NOMO-1 (cell line): Measurements from ENCODE around the gene OR52R1.
"Not testable (repeated sequence)": the region's sequence is repeated elsewhere in the genome, so short reads cannot be mapped to it uniquely, and the experiment has no call there.

Experiments used
- DNase-seq, 2 experiments: peaks; one replicate each; lab custom pipeline; 2025; ENCODE audit not compliant: unreplicated experiment in 2 of 2; lab: John Stamatoyannopoulos, UW

Gene OR52R1

DNA sequence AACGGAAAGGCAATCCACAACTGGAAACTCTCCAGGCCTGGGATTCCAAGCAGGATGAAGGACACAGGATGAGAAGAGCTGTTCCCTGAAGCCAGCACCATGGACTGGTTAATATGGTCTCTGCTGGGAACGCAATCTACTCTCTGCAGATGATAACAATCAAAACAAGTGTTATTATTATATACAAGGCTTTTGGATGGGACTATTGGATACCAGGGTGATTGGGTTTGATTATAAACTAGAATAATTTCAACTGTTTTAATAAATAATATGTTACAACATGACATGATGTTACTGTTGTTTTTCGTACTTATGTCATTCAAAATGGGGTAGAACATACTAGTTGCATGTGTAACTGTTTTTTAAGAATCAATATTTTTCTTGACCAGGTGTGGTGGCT lies at the start of gene OR52R1:
Gene OR52R1 (minus strand): TSS at position 101 of the 400 bp plus-strand sequence. CDS start 0 bp downstream, at position 101.
- no peak for DNase-seq

DNA sequence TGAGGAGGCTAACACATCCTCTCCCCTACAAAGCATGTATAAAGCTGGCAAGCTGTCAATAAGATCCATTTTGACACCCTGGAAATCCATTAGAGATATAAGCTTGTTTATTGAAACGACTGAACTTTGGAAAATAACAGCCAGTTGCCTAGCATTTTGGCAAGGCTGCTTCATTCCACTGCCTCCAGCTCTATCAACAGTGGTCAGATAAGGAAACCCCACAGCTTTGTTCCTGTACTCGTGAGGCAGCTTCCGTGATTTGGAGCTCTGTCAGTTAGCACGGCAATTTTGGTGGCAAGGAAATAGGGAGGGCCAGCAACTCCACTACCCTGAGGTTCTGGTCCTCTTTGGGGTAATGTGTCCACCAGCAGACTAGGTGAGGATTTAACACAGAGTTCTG lies 46.9 kb upstream of the OR52R1 start:
- DNase-seq = no peak

DNA sequence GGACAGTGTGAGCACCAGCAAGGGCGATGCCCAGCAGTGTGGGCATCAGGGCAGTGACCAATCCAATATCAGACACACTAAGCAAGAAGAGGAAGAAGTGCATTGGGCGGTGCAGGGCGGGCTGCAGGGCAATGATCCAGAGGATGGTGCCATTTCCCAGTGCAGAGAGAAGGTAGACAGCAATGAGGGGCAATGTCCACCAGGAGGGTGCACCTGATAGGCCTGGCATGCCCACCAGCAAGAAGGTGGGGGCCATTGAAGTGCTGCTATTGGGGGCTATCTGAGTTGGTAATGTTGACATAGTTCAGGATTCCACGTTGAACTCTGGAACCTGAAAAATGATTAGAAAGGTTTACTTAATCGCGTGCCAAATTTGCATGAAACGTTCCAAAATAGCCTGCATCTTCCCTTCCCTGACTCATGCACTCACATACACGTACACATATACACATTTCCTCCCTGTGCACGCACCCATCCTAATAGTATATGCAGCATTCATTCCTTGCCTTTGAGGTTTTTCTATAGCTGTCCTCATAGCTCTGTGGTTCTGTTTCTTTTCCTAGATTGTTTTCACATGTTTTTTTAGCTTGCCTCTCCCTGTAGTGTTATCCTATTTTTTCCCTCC lies 44.8 kb upstream of the OR52R1 start, which contains the start of gene OR51S1:
Gene OR51S1 (minus strand): TSS at position 301 of the 625 bp plus-strand sequence. CDS start 0 bp downstream, at position 301.
- DNase-seq = no peak

DNA sequence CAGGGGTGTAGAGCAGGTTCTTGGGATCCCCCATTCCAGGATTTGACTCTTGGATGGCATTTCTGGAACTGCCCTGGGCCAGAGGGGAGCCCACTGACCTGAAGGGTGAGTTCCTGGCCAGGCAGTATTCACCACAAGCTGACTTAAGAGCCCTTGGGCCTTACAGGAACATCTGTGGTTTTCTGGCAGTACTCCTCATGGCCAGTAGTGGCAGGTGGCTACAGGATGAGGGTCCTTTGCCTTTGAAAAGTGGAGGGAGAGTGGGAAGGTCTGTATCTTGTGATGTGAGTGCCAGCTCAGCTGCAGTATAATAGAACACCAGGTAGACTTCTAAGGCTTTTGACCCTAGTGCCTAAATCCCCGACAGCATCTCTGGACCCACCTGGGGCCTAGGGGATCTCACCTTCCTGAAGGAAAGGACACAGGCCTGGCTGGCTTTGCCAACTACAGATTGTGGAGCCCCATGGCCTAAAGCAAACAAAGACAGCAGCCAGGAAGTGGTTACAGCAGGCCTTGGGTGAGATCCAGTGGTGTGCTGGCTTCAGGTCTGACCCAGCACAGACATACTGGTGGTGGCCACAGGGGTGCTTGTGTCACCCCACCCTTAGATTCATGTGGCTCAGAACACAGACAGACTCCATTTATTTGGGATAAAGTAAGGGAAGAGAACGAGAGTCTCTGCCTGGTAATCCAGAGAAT lies 35.8 kb upstream of the OR52R1 start:
- no peak for DNase-seq

DNA sequence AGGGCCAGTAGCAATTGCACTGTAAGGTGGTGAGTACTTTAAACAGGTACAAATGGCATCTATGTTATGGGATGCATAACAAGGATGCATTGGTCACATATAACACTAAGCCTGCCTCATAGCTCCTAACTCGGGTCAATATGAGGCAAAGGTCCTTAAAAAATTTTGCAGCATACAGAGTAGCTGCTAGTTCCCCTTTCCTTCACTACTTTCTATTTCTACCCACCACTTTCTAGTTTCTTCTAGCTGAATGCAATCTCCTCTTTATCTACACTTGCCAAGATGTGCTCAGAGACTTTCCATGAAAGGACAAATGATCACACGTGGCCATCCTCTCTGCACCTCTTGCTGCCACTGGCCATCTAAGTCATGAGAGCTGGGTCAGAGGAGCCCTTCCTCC lies 26.7 kb upstream of the OR52R1 start:
- DNase-seq = no peak

DNA sequence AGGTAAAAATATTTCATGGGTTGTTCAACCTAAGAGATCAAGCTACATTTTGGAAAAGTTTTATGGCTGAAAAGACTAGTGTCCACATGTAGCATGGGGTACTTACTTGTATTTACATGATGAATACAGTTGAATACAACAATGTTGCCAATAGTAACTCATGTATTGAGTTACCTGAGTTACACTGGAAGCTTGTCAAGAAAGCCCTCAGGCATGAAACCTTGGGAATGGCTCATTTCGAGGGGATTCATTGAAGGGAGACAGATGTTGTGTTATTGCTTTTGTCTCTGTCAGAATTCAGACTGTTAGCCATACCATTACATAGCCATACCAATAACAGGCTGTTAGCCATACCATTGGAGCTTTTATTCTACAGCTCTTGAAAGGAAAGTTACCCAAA lies 26.2 kb upstream of the OR52R1 start:
- DNase-seq = no peak

DNA sequence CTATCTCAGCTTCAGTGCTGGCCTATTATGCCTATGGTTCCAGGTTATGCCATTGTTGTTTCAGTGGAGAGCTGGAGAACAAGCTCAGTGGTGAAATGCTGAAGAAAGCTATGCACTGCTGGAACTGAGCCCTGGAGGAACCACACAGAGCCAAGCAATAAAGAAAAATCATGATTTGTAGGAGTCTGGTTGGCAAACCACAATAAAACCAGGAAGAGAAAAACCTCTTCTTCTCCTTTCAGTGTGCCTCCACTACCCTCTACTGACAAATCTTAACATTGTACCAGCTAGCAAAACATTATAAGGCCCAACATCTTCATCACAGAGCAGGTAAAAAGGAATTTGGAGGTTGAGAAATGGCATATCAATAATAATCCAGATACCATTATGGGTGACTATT lies 22.2 kb upstream of the OR52R1 start:
- DNase-seq = no peak

DNA sequence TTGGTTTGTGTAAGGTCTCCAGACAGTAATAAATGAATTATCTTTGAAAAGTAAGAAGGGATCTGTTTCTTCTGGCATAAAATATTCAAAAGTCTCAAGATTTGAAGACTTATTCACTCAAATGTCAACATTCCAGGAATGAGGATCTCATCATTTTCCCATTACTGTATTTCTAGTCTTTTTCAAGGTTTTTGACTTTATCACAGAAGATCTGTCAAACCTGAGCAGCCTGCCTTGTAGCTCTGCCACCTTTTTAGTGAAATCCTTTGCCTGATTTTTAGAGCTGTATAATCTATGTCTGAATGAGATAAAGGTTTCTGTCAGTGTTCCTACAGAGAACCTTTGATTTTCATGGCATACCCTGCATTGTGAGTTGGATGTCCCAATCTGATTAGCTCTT lies 21.0 kb upstream of the OR52R1 start:
- DNase-seq = no peak

DNA sequence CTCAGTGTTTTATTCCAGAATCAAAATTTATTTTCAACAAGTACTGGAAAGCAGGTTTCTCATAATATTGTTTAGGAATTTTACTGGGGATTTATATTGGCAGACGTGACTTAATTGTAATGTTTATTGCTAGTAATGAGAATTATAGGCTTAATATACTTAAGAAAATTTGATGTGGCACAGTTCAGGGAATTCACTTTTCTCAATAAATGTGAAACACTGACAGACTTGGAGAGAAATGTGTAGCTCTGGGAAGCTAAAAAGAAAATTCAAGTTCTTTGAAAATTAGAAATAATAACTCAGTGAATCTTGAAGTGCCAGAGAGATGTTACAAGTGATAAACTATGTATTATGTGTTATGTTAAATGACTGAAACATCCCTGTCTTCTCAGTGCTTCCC lies 16.8 kb upstream of the OR52R1 start, which contains the start of gene OR51F2:
Gene OR51F2 (plus strand): TSS at position 301 of the 400 bp plus-strand sequence. CDS start 101 bp downstream, outside the sequence.
- no peak for DNase-seq

DNA sequence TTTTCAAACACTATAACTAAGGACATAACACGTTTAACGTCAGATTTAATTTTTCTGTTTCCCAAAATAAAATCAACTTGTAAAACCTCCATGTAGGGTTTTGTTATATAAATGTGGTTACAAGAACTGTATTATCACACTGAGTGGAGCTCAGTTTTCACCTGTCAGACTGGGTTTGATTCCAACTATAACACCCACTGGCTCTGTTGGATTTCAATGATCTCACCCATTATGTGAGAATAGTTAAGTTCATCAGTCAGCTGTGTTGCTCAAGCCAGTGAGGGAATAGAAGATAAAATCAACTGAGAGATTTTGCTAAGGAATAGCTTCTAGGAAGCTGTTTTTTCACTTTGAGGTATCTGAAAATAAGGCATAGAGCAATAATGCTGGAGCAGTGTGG lies 5.1 kb upstream of the OR52R1 start:
- no peak for DNase-seq

DNA sequence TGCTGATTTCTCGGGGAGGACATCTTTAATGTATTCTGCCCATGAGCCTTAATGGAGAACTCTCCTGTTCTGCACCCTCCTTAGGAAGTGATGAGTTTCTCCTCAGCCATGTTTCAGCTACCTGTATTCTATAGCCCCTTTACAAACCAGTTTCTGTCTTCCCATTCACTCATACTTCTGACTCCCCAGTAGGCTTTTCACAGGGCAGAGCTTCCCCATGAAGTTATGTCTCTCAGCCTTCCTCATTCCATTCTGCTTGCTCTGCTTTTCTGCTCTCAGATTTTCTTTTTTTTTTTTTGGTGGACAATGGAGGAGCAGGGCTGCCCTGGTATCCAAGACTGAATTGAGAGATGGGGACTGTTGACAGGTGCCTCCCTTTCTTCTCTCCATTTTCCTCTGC lies 4.3 kb upstream of the OR52R1 start:
- no peak for DNase-seq

DNA sequence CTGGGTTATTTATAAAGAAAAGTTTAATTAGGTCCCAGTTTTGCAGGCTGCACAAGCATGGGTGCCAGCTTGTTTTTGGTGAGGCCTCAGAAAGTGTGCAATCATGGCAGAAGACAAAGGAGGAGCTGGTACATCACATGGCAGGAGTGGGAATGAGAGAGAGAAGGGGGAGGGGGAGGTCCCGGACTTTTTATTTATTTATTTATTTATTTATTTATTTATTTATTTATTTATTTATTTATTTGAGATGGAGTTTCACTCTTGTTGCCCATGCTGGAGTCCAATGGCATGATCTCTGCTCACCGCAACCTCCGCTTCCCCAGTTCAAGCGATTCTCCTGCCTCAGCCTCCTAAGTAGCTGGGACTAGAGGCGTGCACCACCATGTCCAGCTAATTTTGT lies 2.9 kb downstream of the OR52R1 start:
- DNase-seq = not testable (repeated sequence)

DNA sequence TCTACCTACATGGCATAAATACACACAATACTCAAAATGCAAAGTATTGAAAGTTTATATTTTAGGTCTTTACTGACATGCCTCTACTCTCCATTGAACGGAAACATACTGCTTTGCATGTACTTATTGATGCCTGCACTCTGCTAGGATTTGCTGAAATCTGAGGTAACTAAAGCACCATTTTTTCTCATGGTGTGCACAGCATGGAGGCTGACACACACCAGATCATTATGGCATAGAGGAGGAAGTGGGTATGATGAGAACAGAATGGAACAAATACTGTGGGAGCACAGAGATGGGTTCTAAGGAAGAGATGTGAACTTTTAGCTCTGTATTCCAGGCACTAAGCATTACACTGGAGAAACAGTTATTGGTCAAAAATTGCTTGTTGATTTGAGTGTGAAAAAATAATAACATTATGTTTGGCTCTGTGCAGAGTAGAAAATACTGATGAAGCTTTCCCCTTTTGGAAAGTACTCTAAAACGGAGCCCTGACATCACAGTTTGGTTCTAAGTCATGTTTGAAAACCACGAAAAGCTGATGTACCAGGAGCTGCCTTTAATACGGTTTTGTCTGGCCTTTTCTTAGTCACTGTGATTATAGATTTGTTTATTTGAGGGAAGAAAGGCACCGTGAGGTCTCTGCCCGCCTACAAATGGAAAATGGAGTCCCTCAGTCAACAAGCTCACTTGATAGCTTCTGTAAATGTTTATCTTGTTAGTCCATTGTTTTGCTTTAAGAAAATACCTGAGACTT lies 5.6 kb downstream of the OR52R1 start:
- DNase-seq = no peak

DNA sequence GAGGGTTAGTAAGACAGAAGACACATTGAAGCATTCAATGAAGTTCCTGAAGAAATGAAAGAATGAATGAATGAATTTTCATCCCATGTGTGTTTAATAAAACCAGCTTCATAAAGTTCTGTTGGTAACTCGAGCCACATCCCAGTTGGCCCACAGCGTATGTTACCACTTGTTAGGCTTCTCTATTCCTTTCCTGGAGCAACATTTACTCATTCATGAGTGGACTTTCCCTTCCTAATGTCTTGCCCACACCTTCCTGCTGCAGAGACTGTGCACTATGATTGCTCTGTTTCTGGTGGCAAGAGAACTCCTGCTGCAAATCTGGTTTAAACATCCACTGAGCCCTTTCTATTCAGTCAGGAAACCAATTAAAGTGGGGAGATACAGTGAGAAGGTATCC lies 7.0 kb downstream of the OR52R1 start:
- DNase-seq = no peak

DNA sequence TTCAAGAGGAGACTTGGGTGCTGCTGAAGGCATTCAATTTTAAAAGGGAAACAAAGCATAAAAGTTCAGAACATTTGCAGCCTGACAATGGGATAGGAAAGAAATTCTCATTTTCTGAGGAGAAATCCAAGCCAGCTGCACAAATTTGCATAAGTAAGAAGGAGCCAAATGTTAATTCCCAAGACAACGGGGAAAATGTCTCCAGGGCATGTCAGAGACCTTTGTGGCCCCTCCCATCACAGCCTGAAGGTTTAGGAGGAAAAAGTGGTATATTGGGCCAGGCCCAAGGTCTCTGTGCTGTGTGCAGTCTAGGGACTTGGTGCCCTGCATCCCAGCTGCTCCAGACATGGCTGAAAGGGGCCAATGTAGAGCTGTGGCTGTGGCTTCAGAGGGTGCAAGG lies 21.7 kb downstream of the OR52R1 start:
- DNase-seq = no peak

DNA sequence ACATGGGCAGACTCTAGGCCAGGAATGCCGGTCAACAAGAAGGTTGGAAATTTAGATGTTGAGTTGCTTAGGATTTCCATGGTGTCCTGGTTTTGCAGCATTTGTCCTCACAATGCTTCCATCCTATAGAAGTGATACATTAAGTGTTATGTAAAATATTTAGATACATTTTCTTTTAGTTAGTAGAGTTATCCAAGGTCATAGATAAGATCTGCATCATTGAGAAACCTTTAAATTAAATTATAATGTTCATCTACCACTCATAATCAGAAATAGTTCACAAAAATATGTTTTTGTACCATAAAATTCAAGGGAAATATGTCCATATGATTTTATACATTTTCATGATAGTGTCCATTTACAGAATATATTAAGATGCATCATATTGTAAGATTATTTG lies 34.3 kb downstream of the OR52R1 start, which contains the start of gene OR51F1:
Gene OR51F1 (minus strand): TSS at position 101 of the 400 bp plus-strand sequence. CDS start 0 bp downstream, at position 101.
- DNase-seq = no peak

DNA sequence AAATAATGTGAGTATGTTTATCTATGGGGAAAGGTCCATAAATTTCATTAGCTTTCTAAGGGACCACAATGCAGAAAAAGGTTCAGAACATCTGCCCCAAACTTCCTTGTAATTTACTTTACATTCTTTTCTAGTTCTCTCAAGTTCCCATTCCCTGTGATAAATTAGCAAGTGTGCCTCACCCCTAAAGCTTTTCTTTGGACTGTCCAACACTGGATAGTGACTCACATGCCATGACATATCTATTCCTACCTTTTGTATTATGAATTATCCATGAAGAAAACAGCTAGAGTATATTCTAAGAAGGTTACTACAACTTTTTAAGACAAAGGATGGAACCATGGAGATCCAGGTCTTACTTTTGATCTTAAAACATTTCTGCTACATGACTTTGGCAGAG lies 36.1 kb downstream of the OR52R1 start:
- no peak for DNase-seq

DNA sequence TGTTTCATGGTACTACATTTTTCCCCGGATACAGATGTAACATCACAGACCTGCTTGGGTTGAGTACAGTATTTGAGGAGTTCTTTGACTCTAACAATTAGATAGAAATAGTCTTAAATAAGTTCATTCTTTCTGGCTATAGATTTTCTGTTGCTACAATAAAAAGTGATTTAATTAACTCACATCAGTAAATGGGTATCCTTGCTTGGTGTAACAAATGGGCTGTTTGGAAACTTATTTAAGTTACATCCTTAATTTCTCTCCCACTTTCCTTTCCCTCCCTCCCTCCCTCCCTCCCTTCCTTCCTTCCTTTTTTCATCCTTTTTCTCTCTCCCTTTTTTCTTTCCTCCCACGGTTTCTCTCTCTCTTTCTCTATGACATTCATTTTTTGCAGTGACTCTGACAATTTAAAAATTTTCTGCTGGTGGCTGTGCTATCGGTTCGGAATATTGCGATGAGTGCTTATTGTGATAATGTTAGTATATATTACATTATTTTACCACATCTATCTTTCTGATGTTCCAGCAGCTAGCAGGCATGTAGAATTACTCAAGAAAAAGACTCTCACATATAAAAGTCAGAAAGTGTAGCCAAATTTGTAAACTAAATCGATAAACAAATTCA lies 37.6 kb downstream of the OR52R1 start:
- no peak for DNase-seq

DNA sequence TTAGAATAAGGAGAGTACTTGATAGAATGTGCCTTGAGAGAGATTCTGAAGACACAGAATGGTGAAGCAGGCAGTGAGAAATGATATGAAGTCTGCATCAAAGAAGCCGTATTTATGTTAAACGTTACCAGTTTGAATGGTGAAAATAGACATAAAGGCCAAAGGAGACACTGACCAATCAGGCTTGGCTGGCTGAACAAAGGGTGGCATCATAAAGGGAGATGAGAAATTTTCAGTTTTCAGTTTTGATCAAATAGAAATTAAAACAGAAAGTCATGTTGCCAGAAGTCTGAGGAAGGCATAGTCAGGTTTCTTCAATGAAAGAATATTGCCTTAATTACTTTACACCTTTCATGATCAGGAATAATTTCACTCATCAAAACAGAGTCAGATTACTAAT lies 41.1 kb downstream of the OR52R1 start:
- DNase-seq = no peak
